ENCODE results near the gene ZNF37A. TPM values are rescaled to one million over a fixed set of nuclear protein-coding genes. Genes with fewer than 3 reads are reported as not detected.
"Not testable (repeated sequence)": the region's sequence is repeated elsewhere in the genome, so short reads cannot be mapped to it uniquely, and the experiment has no call there.

Gene ZNF37A
- total RNA-seq, 1 donor from 2014 or later = 16.6 TPM

DNA sequence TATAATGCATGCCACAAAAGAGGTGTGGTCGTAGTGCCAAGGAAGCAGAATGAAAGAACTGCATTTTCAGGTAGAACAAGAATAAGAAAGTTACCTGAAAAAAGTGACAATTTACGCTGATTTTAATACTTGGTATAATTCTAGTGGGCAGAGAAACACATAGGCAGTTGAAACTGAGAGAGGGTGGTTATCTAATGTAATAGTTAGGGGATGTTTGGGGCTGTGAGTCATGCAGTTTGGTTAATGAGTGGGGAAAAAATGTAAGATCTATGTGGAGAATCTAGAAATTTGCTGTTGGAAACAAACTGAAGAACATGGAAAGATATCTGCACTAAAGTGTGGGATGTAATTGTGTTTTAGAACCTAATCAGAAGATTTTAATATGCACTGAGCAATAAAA is 33.7 kb downstream of the ZNF37A start:
- Histone ChIP-seq H3K9me3 (peaks cover 80% of the 10 kb centered on the region), H3K27me3 (no peaks in the 10 kb centered on the region)

DNA sequence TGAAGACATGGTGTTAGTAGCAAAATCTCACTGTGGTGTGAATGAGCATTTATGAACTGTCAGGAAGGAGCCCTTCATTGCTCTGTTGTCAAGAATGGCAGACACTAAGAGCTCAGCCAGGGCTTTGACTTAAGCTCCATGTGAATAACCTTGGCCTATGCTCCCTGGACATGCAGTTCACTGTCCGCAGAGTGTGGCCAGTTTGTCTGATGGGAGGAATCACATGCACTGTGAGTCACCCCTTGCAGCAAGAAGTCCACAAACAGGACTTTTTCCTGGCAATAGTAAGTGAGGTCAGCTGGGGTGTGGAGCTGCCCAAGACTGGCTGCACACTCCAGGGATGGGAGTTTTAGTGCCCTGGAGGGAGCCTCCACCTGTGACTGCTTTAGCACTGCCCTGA is 49.5 kb downstream of the ZNF37A start:
- TF ChIP-seq, protein P1, sequence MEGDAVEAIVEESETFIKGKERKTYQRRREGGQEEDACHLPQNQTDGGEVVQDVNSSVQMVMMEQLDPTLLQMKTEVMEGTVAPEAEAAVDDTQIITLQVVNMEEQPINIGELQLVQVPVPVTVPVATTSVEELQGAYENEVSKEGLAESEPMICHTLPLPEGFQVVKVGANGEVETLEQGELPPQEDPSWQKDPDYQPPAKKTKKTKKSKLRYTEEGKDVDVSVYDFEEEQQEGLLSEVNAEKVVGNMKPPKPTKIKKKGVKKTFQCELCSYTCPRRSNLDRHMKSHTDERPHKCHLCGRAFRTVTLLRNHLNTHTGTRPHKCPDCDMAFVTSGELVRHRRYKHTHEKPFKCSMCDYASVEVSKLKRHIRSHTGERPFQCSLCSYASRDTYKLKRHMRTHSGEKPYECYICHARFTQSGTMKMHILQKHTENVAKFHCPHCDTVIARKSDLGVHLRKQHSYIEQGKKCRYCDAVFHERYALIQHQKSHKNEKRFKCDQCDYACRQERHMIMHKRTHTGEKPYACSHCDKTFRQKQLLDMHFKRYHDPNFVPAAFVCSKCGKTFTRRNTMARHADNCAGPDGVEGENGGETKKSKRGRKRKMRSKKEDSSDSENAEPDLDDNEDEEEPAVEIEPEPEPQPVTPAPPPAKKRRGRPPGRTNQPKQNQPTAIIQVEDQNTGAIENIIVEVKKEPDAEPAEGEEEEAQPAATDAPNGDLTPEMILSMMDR (IDR thresholded peaks at IDR 0.05) = no peak
- intact Hi-C loops (cut with DNase I) = no loop called here

More for the DNA sequence above, 33.7 kb downstream of the ZNF37A start:
- Histone ChIP-seq H3K27ac (no peak overlapping the region), H3K4me1 (no peaks in the 10 kb centered on the region), H3K4me3 (no peak overlapping the region), H3K36me3 (no peaks in the 10 kb centered on the region)
- intact Hi-C loops (cut with DNase I) = no loop called here
- TF ChIP-seq, protein P1 (IDR thresholded peaks at IDR 0.05) = no peak
- ATAC-seq = no peak
- no peak for DNase-seq

DNA sequence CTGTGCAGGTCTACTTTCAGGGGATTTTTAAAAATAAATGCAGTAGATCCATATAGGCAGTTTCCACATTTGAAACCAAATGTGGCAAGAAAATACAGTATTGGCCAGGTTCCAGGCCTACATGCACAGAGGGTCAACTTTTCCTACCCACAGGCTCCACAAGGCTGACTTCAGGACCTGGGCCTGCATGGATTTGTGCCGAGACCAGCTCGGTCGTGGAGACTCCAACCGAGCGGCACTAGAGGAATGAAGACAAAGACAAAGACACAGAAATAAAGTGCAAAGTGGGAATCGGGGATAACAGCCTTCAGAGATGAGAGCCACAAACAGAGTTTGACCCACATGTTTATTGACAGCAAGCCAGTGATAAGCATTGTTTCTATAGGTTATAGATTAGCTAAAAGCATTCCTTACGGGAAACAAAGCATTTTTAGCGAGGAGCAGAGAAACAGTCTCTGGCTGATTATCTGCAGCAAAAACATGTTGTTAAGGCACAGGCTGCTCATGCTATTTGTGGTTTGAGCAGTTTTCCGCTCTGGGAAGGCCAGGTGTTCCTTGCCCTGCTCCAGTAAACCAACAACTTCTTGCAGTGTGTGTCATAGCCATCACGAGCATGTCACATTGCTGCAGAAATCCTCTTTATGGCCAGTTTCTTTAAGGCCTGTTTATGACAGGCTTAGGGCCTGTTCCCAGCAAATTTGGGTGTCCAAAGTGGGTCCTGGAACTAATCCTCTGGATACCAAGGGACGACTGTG is 52.6 kb downstream of the ZNF37A start:
- Histone ChIP-seq H3K4me1 (no peaks in the 10 kb centered on the region), H3K27me3 (no peaks in the 10 kb centered on the region), H3K36me3 (no peaks in the 10 kb centered on the region), H3K4me3 (no peak overlapping the region), H3K27ac (no peak overlapping the region), H3K9me3 (peaks cover 8% of the 10 kb centered on the region)
- intact Hi-C loops (cut with DNase I) = no loop called here
- ATAC-seq (no peak), DNase-seq (no peak)
- TF ChIP-seq, protein P1 (IDR thresholded peaks at IDR 0.05) = no peak

More for the DNA sequence above, 49.5 kb downstream of the ZNF37A start:
- H3K9me3 ChIP-seq = peaks cover 8% of the 10 kb centered on the region
- no peaks in the 10 kb centered on the region for H3K4me1 ChIP-seq
- no peaks in the 10 kb centered on the region for H3K36me3 ChIP-seq
- H3K4me3 ChIP-seq = no peak overlapping the region
- H3K27ac ChIP-seq = no peak overlapping the region
- no peak for ATAC-seq
- no peaks in the 10 kb centered on the region for H3K27me3 ChIP-seq
- no peak for DNase-seq

DNA sequence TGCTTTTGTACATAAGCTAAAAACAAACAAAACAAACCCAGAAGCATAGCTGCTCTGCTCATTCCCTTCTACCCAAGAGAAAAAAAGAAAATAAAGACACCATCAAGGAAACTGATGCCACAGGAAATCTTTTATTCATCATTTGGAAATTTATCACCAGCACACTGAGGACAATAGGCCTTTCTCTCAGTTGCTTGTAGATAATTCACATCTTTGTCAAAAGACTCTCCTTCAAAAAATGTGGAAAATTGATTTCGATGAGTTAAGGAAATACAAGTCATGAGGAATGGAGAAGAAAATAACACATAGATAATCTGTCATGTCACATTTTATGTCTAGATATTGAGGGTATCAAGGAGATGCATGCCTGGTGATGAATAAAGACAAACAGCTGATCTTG is 53.5 kb downstream of the ZNF37A start:
- H3K4me1 ChIP-seq = no peaks in the 10 kb centered on the region
- H3K9me3 ChIP-seq = peaks cover 8% of the 10 kb centered on the region
- H3K4me3 ChIP-seq = no peak overlapping the region
- TF ChIP-seq, protein P1 (IDR thresholded peaks at IDR 0.05) = no peak
- no peaks in the 10 kb centered on the region for H3K27me3 ChIP-seq
- intact Hi-C loops (cut with DNase I) = no loop called here
- no peak overlapping the region for H3K27ac ChIP-seq
- H3K36me3 ChIP-seq = no peaks in the 10 kb centered on the region
- ATAC-seq = no peak
- DNase-seq = no peak

DNA sequence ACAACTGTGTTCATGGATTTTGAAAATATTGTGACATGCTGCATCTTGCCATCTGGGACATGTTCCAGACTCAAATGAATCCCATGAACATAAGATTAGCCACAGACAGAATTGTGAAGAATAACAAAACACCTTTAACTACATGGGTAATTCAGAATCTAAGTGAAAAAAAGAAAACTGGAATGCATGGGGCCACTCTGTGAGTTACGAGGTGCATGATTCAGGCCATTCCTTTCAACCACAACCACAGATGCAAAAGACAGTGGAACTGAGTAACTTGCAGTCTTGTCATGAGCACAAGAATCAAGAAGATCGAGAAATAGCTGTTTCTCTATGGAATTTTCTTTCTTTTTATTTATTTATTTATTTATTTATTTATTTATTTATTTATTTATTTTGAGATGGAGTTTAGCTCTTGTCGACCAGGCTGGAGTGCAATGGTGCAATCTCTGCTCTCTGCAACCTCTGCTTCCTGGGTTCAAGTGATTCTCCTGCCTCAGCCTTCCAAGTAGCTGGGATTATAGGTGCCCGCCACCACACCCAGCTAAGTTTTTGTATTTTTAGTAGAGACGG is 56.8 kb downstream of the ZNF37A start:
- H3K36me3 ChIP-seq; ATAC-seq; intact Hi-C loops (cut with DNase I); H3K27me3 ChIP-seq; H3K9me3 ChIP-seq; DNase-seq; H3K4me3 ChIP-seq; H3K27ac ChIP-seq; H3K4me1 ChIP-seq: not testable (repeated sequence)

DNA sequence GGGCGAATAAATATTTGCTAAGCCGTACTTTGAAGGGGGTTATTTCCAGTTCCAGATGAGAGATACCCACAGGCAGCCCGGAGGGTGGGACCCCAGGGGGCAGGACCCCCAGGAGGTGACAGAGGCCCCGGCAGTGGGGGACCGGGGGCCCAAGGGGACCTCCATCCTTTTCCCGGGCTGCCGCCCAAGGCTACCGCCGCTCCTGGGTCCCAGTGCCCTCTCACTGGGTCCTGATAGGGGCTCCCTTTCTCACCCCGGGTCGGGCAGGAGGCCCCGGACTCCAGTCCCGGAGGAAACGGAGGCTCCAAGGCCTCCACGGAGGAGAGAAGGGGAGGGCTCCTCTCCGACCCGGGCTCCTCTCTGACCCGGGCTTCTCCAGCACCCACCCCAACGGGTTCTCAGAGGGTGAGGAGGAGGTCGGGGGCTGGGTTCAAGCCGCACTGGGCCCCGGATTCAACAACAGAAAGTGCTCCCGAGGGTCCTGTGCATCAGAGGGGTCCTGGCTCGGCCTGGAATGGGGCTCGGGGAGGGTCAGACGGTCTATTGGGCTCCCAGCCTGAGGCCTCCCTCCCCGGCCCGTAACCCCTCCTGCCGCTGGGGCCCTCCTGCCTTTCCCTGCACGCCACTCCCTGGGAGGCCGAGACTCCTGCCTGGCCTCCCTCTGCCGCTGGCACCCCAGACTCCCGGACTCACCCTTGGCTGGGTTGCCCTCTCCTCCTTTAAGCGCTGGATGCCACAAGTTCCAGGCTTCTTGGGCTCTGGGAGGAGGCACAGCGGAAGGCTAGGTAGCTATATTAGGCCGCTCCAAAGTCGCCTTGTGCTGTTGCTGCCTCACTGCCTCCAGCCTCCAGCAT is 62.5 kb downstream of the ZNF37A start:
- no peak overlapping the region for H3K27ac ChIP-seq
- H3K36me3 ChIP-seq = no peaks in the 10 kb centered on the region
- H3K27me3 ChIP-seq = no peaks in the 10 kb centered on the region
- intact Hi-C loops (cut with DNase I) = no loop called here
- H3K9me3 ChIP-seq = peaks cover 14% of the 10 kb centered on the region
- peak; percentile 15 for ATAC-seq
- no peak overlapping the region for H3K4me3 ChIP-seq
- H3K4me1 ChIP-seq = no peaks in the 10 kb centered on the region
- TF ChIP-seq, protein P1 (IDR thresholded peaks at IDR 0.05) = no peak
- no peak for DNase-seq

Data from upper lobe of right lung (tissue), 1 donor.